Fibroblast of peridontal ligament (primary cell): ENCODE data around the gene RSPH9.

Experiments used
- DNase-seq: peaks from one replicate; pipeline ENCODE4 v3.0.0-alpha.2; 2010; ENCODE audit errors: extremely low read depth

Gene RSPH9

DNA sequence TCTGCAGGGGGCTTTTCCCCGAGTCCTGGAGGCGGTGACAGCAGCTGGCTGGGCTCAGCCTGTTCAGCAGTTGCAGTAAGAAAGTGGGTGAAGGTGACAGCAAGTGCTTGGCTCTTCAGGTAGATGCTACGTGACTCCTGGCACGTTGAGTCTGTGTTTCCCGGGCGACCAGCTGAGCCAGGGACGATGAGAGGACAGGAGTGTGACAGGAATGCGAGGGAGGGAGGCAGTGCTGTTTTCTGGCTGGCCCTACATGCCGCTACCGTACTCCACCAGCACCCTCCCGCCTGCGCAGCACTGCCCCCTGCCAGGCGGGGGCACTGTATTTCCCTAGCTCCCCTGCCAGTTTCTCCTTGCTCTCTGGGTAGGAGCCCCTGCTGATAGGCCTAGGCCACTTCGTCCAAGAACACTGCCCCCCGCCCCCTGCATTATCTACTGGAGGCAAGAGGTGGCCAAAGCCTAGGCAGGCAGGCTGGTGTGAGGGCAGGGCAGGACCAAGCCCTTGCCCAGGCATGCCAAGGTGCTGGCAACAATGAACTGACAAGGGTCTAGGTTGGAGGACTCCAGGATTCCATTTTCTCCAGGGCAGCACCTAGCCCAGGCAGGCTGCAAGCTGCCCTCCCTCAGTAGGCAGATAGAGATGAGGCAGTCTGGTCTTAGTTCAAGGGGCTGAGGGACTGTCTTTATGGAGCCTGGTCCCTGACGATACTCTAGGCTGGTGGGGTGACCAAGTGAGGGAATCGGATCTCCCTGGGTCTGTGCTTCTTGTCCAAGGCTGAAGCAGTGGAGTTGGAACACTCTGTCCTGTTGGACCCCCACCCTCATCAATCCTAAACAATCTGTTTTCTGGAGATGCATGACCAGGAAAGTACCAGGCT lies 23.6 kb downstream of the RSPH9 start:
- DNase-seq, result peak; percentile 27

DNA sequence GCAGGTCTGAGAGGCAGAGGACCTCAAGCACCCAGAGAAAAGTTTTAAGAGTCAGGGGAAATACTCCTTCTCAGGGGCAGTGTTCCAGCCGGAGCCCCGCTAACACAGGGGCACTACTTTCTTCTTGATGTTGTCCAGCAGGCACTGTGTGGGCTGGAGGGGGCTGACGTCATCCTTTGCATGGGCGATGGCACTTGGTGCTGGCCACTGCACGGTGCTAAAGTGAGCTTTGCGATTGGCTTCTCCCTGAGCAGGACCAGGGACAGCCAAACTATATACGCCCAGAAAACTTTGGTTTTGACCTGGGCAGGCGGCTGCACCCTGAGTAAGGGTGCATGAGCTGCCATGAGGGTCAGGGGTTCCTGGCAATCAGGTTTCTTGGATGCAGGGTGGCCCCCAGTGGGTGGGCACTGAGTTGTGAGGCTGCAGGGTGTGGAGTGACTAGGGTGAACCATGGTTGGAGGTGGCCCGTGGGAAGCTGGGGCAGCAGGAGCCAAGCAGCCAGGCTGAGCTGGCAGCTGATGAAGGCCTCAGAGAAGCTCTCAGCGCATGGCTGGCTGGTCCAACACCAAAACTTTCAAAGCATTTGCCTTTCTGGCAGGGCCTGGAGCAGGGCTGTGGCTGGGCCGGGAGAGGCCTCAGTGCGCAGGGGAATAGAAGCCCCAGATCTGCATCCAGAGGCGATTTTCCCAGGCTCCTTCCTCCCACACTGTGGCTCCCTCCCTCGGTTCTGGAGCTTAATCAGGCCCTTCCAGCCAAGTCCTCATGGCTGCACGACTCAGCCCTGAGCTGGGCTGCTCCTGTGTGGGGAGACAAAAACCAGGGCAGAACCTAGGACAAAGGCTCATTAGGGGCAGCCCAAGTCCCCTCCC lies 24.4 kb downstream of the RSPH9 start:
- peak; percentile 83 for DNase-seq

DNA sequence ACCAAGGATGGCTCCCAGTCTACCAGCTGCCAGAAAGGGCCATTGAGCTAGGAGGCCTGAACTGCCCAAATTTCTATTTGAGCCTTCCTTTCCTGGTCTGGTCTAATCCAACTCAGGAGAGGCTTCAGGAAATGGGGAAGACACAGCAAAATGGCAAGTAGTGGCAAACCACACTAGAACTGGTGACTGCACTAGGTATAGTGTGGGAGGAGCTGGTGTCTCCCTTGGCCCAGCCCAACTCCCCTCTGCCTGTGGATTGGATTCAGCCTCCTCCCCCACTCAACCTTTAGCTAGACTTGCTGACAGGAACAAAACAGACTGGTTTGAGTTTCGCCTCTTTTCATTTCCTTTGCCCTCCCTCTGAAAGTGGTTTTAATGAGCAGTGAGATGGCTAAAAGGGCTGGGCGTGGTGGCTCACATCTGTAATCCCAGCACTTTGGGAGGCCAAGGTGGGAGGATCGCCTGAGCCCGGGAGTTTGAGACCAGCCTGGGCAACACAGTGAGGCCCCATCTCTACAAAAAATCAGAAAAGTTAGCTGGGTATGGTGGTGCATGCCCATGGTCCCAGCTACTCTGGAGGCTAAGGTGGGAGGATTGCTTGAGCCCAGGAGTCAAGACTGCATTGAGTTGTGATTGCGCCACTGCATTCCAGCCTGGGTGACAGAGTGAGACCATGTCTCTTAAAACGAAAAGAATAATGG lies 25.2 kb downstream of the RSPH9 start:
- DNase-seq, result no peak

DNA sequence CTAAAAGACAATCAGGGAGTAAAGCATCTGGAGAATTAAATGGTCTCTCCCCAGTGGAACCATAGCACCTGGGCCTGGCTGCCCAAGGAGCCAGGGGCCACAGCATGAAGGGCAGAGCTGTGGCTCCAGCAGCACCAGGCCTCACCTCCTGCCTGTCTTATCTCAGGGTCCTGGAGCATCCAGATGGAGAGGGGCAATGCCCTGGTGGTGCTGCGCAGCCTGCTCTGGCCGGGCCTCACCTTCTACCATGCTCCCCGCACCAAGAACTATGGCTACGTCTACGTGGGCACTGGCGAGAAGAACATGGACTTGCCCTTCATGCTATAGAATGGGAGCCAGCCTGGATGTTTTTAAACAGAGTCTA lies 25.8 kb downstream of the RSPH9 start:
- DNase-seq, result no peak

DNA sequence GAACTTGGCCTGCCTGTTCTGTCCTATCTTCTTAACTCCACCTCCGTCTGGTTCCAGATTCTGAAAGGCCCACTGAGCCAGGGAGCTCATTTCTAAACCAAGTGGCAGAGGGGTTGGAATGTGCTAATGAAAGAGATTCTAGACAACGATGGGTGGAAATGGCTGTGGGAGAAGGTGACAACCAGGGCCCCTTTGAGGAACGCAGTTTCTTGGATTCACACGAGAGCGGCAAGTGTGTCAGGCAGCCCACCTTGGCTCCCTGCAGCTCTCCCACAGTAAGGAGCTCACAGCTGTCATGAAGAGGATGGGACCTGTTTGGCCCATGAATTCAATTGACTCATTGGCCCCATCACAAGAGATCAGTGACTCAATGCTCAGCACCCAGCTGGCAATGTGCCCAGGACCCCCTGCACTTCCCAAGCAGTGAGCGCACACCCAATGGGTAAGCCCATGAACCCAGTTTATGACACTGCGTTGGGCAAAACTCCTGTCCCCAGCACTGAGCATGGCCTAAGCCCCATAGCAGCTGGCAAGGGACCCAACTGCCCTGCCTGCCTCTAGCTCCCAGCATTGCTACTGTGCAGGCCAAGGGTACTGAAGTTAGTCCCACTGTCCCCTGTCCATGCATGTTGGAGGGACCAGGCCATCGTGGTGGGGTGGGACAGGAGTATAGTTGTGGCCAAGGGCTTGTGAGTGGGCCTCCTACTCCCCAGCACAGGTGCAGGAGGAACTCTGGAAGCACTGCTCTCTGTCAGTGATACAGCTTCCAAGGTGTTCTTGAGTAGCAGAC lies 26.4 kb downstream of the RSPH9 start:
- no peak for DNase-seq

DNA sequence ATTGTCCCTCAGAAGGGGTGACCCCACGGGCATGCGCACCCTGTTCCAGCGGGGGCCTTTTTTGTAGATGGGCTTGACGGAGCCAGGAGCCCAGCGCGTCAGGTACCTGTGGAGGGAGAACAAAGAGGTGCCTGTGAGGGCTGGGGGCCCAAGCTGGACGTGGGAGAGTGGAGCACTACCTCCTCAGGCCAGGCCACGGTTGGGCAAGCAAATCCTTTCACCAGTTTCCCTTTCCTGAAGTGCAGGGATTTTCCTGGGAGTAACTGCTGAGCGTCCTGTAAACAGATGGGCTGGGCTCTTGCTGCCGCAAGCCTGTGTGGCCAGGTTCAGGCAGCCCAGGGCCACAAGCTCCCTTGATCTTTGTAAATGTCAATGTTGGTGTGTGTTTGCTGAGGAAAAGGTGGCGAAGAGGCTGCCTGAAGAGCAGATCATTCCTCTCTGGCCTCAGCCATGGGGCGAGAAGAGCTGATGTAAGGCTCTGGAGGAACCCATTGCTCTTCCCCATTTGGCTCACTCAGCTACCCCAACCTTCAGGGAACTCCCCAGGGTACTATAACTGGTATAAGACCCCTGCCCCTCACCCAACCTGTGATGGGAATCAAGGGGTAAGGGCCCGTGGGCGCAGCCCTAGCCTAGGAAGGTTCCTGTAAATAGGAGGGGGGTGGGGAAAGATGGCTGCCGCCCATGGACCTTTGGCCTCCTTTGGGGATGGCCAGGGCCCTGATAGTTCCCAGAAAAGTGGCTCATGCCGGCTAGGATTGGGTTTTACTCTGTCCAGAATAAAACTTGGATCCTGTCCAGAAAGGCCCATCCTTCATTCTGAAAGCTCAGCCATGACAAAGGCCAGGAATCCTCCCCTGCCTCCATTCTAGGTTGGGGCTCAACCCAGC lies 27.2 kb downstream of the RSPH9 start:
- no peak for DNase-seq

DNA sequence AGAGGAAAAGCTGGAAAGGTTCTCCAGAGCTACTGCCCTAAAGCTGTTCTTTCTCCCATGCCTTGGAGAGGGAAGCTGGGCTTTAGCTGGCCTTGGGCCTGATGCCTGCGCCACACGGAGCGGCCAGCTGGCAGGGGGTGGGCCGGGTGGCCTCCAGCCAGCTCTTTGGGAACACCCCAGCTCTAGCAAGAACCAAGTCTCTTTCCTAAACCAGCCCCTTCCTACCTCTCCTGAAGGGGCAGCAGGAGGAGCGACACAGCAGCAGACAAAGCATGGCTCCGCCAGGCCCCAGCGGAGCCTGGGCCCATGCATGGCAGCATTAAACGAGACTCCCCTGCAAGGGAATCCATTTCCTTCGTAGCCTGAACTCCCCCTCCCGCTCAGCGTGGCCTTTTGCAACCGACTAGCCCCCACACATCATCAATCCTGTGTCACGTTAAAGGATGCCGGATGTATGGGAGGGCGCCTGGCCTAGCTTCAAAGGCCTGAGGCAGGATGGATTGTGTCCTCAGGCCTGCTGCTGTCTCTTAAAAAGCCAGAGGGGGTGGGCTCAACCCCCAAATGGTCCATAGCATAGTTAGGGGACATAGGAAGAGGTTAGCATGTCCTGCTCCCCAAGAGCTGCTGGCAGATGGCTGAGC lies 28.7 kb downstream of the RSPH9 start:
- no peak for DNase-seq

DNA sequence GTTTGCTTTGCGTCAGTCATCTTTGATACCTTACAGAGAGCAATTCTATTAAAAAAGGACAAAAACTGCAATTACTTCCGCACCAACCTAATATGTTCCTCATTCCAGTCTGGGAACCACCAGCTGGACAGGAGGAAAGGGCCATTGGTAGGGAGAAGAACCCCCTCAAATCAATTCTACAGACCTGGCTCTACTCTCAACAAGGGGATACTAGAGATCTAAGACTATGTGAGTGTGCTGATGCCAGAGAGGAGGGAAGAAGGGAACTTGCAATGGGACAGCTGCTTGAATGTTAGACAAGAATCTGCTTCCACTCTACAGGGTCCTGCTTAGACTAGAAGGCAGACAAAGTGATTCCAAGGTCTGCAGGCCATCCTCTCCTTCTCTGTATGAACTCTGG lies 29.5 kb downstream of the RSPH9 start:
- no peak for DNase-seq

DNA sequence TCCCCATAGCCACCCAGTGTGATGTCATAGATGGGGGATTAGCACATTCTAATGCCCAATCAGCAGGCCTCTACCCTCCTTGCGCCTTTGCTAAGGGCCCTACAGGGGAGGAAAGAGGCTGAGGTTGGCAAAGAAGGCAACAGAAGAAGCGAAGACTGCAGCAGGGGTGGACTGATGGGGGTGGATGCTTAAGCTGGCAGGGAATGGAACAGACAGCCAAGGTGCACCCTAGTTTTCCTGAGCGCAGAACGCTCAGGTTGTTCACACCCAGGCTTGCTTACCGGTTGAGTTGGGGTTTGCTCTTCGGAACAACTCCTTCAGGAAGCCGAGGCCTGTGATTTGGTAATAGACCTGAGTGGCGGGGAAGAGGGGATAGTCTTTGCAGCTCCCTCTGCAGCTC lies 30.1 kb downstream of the RSPH9 start:
- DNase-seq, result no peak

DNA sequence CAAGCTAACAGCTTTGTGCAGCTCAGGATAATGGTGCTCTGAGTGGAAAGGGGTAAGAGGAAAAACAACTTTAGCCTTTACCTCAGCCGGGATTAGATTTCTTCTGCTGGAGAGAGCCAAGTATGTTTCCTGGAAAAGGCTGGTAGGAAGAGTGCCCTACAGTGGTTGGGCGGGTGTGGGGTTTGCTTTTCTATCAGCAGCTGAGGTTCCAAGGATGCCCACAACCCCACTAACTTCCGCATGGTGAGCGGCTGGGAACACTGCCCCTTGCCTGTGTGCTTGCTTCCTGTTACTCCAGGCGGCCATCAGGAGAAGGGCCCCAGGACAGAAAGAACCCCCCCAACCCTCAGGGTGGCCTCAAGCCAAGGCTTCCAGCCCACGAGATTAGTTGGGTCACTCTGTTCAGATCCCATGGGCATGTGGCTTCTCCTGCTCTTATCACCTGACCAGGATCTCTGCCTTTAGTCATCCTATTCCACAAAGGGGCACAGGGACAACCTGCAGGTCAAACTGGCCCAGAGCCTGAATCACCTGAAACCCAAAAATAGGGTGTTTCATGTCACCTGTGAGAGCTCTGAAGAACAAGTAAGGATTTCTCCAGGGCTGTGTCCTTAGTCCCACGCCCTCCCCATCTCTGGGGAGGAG lies 32.2 kb downstream of the RSPH9 start:
- no peak for DNase-seq

DNA sequence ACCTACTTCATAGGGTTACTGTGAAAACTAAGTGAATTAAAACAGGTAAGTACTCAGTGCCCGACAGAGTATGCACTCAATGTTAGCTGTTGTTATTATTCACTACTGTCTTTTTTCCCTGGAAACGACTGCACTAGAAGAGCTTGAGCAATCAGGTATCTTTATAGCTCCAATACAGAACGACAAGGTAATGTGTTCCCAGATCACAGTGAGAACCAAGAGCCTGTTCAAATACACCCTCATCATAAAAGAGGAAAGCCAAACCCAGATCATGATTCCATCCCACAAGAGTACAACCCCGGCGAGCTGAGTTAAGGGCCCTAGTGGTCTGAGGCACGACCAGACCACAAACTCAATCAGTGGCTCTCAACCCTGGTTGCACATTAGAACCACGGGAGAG lies 32.9 kb downstream of the RSPH9 start:
- DNase-seq, result no peak

DNA sequence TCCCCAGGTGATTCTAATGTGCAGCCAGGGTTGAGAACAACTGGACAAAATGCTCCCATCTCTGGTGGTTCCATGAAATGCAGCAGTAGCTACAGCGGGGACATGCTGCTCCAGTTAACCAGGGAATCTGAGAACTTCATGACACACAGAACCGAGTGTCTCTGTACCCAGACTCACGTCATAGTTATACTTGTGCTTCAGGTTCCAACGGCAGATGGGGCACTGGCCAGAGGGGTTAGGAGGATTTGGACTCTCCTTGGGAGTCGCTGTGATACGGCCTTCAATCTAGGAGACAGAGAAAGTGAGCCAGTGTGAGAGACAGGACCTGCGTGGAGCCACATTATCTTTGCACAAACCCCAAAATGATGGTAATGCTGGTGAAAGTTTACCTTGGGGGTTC lies 33.5 kb downstream of the RSPH9 start:
- DNase-seq, result no peak

DNA sequence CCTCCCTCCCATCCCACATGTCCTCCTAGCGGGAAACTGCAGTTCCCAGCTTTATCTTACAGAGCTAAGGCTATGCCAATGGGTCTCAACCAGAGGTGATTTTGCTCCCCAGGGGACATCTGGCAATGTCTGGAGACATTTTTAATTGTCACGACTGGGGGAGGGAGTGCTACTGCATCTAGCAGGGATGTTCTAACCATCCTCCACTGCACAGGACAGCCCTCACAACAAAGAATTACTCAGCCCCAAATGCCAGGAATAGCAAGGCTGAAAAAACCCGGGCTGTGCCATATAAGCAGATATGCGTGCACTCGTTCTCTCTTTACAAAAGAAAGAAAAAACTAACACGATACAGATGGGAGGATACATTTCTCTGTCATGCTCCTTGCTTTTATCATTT lies 34.2 kb downstream of the RSPH9 start:
- DNase-seq, result no peak

DNA sequence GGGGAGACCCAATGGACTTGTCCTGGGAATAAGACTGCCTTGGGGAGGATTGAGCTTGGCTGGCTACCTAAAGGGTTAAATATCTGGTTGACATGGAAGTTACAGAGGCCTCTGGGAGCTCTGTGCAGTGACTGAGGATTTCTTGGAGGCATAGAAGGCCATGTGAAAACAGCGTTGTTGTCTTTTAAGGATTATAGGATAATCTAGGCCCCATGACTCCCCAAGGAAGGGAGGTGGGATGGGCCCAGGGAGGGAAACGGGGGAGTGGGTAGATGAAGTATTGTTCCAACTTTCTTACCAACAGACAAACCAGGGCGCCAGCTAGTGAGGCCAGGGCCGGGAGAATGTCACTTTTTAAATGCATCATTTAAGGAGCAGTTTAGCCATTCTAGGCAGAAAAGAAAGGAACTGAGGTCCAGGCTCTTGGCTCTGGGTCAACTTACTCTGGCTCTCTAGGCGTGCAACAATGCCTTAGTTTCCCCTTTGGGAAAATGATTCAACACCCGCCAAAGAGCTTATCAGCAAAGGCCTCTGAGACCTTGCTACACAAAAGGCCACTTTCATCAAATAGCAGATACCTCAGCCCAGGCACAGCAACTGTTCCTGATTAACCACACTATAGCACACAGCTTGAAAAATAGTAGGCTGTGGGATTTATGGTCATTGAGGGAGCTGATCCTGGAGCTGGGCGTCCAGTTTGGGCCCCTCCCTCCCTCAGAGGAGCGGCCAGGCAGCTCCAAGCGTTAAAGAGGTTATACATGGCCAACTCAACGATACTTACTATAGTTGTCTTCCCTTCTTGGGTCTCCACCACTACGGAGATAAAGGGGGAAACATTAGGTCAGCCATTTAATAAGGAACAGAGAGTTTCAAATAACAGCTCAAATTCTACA lies 35.7 kb downstream of the RSPH9 start:
- no peak for DNase-seq

DNA sequence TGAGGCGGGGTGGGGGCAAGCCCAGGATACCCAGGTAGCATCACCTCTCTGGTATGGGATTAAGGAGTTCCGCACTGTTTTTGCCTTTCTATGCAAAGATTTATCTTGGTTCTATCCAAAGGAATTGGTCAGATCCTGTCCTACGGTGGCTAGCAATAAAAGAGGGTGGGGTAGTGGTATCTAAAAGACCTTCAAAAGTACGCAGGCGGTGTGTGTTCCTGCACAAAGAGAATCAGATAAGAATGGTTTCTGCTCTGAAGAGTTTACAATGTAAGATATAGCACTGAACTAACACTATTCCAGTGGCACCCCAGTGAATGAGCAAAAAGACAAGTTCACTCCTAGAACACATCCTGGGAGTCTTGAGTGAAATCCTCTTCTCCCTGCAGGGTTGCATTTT lies 36.5 kb downstream of the RSPH9 start:
- no peak for DNase-seq

DNA sequence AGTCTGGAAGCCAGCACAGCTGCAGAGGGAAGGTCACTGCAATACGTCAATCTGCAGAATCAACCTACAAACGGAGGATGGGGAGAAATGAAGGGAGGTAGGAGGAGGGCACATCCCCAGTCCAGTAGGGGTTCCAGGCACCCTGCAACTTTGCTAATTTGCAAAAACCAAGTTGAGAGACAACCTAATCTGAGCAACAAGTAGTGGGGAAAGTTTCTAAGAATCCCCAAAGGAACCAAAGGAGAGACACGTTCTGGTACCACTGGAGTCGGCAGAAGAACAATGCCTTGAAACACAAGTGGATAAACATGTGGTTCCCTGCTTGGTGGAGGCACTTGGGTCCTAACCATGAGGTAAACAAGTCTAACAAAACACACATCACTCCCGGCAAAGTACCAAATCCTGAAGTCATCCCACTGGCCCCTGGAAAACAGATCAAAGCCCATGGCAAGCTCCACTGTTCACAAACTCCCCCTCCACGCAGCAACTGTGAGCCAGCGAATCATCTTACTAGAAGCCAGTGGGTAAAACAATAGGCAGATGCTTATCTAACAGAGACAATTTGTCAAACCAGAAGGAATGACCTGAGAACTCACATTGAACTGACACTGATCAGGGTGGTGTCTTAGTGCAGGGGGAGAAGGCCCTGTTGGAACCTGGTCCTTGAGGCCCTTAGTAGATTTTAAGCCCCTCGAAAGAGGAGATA lies 38.0 kb downstream of the RSPH9 start:
- DNase-seq, result peak; percentile 39

DNA sequence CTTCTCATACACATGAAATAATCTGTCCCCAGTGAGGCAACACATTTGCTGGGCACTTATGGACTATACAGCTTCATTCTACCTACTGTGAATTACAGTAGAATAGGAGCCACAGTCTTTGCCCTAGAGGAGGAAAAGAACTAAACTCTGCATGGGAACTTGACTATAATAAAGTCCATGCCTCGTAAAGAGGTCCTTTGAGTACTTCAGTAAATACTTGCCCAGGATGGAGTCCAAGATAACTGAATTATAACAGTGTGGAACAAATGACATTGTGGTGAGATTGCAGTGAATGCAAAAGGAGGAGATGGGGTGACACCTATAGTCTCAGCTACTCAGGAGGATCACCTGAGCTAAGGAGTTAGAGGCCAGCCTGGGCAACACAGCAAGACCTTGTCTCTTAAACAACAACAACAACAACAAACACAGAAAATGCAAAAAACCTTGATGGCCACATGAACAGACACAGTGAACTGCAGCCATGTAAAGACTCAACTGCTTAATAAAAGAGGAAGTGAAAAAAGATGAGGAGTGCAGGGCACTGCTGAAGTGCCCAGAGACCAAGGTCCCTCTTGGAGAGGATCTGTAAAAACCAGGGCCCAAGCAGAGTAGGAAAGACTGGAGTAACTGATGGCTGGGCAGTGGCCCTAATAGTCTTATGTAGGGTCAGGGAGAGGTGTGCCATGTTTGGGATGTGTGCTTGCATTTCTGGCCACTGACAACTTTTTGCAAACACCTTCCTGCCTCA lies 39.0 kb downstream of the RSPH9 start:
- DNase-seq, result no peak
